ENCODE measurements around the gene TUSC2.

DNA sequence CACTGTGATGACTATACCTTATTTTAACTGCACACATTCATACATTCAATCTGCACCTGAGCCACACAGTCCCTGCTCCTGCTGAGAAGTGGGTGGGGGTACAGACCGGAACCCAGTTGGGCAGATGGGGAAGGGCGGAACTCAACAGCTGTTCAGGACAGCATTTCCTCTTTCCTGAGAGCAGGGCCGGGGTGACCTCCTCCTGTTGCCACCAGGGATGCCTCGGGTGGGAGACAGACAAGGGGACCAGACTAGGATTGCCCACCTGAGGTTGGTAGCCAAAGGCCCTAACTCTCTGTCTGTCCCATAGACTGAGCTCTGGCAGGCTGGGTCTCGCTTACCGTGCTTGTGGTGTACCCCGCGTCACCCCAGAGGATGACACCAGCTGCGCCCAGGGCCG, 9.4 kb downstream of the TUSC2 start:
- no peak for TF ChIP-seq POLR2AphosphoS5 (IDR thresholded peaks at IDR 0.05; ENCODE audit: low read depth, low read length)
- TF ChIP-seq TAF1 (IDR thresholded peaks at IDR 0.05; ENCODE audit: borderline replicate concordance, insufficient read depth, low read length): no peak
- no peak for TF ChIP-seq SIN3A (IDR thresholded peaks at IDR 0.05; ENCODE audit: borderline replicate concordance, insufficient read depth, low read length)
- TF ChIP-seq FOXP2 (optimal IDR thresholded peaks at IDR 0.05; ENCODE audit: borderline replicate concordance, extremely low read depth, extremely low read length, insufficient read depth): no peak
- TF ChIP-seq, protein P1, sequence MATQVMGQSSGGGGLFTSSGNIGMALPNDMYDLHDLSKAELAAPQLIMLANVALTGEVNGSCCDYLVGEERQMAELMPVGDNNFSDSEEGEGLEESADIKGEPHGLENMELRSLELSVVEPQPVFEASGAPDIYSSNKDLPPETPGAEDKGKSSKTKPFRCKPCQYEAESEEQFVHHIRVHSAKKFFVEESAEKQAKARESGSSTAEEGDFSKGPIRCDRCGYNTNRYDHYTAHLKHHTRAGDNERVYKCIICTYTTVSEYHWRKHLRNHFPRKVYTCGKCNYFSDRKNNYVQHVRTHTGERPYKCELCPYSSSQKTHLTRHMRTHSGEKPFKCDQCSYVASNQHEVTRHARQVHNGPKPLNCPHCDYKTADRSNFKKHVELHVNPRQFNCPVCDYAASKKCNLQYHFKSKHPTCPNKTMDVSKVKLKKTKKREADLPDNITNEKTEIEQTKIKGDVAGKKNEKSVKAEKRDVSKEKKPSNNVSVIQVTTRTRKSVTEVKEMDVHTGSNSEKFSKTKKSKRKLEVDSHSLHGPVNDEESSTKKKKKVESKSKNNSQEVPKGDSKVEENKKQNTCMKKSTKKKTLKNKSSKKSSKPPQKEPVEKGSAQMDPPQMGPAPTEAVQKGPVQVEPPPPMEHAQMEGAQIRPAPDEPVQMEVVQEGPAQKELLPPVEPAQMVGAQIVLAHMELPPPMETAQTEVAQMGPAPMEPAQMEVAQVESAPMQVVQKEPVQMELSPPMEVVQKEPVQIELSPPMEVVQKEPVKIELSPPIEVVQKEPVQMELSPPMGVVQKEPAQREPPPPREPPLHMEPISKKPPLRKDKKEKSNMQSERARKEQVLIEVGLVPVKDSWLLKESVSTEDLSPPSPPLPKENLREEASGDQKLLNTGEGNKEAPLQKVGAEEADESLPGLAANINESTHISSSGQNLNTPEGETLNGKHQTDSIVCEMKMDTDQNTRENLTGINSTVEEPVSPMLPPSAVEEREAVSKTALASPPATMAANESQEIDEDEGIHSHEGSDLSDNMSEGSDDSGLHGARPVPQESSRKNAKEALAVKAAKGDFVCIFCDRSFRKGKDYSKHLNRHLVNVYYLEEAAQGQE (IDR thresholded peaks at IDR 0.05; ENCODE audit: insufficient read depth in 1 of 2, low read depth in 2 of 2, low read length in 2 of 2): no peak
